CD4-positive, alpha-beta T cell treated with Interleukin-15 for 4 hours (primary cell): Measurements from ENCODE around the gene ATXN7.
A peak's percentile ranks its signal among the peaks of the same experiment; 100 is the strongest.

Experiments used
- DNase-seq: peaks from one replicate; pipeline ENCODE4 v3.0.0-alpha.2; 2020; ENCODE audit warnings: low spot score

The ATXN7 gene

DNA sequence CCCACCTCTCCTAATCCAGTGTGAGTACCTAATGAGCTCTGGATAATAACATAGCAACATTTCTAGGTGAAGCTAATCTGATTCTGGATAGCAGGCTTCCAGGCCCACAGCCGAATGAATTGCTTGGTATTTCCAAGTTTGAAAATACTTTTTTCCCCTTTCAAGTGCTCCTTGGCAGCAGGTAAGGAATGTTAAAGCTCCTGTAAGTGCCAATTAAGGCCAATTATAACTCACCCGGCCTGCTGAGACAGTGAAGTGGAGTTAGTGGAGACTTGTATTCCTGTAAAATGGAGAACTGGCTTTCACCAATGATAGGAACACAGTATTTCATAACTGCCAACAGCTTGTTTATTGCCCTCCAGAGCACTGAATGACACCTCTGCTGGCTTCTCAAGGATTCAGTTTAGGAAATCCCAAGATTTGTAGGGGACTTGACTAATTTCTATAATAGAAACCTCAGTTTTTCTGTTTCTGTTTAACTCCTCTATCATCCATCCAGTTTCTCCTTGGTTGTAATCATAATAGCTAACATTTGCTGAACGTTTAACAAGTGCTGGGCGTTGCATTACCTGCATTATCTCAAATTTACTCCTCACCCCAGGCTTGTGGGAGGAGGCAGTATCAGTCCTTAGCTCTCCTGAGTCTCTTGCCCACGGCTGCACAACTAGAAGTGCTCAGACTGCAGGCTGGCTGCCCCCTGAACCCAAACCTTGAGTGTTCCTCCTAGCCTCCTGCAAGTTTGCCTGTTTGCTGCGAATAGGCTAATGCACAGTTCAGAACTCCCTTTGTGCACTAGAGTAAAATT, 101.2 kb downstream of the ATXN7 start:
- no peak for DNase-seq

DNA sequence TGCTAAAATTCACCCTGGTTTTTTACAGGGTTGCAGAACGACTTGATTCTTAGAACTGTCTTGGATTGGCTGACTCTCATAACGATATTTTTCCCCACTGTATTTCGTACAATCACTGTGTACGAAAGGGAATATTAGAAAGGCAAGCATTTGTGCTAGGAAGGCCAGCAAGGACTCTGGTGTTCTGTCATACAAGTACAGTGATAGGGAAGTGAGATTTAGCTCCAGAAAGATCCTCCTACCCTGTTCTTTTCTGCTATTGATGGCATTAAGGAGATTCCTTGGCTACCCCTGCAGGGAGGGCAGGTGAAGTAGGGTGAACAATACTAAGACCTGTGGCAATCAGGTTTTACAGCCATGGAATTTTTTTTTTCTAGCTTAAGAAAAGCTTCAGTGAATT, 102.3 kb downstream of the ATXN7 start:
- DNase-seq: no peak

DNA sequence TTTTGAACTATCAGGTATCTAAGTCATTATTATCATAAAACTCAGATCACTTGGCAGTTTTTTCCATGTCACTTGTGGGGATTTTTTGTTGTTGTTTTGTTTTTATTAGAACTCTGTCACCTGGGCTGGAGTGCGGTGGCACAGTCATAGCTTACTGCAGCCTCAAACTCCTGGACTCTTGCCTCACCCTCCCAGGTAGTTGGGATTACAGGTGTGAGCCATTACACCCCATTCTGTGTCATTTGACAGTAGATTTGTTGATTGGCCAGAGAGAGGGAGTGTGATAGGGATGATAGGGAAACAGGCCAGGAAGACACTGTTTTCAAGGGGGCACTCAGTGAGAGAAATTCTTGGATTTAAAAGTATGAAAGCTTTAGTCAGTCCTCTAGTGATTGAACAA, 103.2 kb downstream of the ATXN7 start:
- no peak for DNase-seq

DNA sequence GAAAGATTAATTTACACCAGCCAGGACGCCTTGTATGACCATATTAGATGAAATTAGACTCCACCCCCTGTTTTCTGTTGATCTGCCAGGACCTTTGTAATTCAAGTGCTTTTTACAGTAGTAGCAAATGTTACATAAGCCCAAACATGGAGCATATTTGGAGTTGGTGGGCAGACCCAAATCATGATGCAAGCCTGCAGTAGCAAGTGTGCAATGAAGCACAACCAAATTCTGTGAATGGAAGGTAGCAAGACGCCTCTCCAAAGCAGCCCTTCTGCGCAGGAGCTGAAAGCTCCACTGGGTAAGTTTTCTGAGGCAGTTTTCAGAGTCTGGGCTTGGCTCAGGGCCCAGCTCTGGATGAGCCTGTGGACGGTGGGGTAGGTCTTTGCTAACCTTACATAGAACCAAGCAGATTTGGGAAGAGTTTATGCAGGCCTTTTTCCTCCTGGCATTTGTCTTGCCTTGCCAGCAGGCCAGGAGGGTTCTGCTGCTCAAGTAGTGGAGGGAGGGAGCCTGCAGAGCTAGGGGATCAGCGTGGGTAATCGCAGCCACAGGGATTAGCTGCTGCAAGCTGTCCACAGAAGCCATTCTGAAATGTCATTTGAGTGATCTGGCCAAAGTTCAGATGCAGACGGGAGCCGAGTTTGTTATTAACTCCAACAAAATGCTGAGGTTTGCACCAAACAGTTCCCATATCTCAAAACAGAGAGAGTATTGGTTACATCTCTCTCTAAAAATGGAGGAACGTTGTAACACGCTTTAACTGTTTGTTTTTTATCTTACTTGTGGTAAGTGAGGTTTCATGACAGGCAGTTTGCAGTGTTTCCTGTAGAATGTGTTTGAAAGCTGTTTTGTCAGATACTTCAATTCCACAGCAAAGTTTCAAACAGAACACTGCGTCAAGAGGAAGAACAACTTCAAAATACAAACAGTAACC, 104.3 kb downstream of the ATXN7 start:
- DNase-seq: peak; percentile 67

GRCh38 chr3:63968612-63969350, 105.1 kb downstream of the ATXN7 start:
- peak; percentile 26 for DNase-seq

DNA sequence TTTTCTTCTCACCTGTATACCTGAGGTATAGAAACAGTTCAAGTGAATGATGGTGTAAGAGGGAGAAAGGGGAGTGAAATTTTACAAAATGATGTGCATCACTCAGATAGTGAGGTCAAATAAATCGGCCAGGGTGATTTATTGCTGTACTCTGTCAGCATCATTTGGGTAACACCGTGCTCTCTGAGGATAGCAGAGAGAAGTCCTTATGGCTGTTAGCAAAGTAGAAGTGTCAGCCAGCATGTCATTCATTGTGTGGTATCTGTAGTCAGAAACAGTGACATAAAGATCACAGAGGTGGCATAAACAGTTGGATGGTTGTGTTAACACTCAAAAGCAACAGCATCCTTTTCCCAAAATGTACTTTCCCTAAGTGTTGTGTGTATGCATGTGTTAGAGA, 106.2 kb downstream of the ATXN7 start:
- no peak for DNase-seq

GRCh38 chr3:63970631-63971475, 107.2 kb downstream of the ATXN7 start:
- DNase-seq: no peak

- DNase-seq: no peak
Measured at GRCh38 chr3:63972196-63972595, 108.5 kb downstream of the ATXN7 start.

DNA sequence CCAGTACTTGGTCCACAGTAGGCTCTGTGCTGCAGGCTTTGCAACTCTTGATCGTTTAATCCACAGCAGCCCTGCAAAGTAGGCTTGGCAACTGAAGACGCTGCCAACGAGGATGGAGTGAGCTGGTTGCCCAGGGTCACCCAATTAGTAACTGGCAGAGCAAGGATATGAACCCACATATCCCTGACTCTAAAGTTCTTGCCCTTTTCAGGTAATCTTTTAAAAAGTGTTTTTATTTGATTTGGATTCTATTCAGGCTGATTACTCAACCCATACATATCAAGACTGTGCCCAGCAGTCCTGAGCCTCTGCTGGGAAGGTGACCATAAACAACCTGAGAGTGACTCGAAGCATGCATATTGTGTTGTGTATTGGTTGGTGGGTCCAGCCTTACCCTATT, 109.3 kb downstream of the ATXN7 start:
- DNase-seq: no peak

- DNase-seq: no peak
Measured at GRCh38 chr3:63973406-63973805, 109.7 kb downstream of the ATXN7 start.

DNA sequence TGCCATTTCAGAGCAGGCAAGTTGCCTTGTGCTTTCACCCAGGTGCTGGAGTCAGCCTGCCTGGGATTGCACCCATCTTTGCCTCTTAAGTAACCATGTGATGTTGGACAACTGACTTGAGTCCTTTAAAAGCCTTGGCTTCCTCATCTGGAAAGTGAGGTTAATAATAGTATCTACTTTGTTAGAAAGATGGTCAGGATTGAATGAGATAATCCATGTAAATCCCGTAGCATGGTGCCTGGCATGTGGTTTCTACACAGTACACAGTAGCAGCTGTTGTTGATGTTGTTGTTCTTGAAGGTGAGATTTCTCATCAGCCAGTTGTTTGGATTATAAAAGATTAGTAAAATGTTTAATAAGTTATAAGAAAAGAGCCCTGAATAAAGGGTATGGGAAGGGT, 110.8 kb downstream of the ATXN7 start:
- DNase-seq: no peak

- DNase-seq: no peak
Measured at GRCh38 chr3:63975723-63976122, 112.1 kb downstream of the ATXN7 start.

DNA sequence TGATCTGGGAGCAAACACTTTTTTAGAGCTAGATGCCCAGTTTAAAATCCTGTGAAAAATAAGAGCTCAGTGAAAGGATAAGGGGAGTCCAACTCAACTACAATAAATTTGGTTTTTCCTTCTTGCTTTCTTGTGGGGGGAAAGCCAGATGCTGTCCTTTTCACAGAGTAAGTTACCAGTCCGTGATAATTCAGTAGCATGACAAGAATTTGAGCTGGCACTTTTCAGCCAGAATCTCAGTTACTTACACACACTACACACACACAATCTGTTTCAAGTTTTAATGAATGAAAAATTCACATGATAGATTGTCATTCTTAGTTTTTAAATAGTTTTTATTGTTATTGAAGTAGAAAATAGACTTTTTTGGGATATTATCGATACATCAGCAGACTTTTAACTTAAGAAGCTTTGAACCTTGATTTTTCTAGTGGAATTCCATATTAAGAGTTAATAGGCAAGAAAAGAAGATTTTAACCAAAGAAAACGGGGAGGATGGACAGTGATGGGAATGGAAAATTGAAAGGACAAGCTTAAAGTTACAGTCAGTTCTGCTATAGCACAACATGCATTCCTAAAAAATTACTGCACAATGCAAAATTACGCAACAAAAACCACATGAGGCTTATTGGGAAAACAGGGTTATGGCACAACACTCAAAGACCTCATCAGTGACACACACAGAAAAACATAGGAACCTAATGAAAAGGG, 112.6 kb downstream of the ATXN7 start:
- DNase-seq: no peak

DNA sequence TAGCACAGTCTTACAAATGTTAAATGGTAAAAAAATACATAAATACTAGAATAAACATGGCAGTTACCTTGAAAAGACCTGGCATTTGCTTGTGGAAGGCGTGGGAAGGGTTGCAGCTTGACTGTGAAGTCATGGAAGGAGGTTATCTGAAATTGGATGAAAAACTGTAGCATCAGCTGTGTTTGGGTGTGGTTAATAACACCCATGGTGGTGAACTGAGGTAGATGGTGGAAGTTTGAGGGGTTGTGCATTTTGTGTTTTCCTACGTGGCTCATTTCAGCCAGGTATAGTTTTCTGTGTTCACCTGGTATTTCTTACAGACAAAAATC, 113.2 kb downstream of the ATXN7 start:
- no peak for DNase-seq

DNA sequence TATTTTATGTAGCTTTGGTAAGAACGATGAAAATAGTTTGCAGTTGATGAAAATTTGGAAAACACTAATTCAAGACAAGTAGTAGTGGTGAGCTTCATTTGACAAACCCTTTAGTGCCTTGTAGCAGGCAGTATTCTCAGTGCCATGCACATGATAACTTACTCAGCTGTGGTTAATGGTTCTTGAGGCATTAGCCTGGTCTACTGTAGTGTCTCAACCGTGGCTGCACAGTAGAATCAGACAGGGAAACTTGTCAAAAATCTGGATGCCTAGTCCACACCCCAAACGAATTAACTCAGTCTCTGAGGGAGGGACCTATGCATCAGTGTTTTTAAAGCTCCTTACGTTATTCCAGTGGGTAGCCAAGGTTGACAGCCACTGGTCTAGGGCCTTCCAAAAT, 114.2 kb downstream of the ATXN7 start:
- DNase-seq: no peak

DNA sequence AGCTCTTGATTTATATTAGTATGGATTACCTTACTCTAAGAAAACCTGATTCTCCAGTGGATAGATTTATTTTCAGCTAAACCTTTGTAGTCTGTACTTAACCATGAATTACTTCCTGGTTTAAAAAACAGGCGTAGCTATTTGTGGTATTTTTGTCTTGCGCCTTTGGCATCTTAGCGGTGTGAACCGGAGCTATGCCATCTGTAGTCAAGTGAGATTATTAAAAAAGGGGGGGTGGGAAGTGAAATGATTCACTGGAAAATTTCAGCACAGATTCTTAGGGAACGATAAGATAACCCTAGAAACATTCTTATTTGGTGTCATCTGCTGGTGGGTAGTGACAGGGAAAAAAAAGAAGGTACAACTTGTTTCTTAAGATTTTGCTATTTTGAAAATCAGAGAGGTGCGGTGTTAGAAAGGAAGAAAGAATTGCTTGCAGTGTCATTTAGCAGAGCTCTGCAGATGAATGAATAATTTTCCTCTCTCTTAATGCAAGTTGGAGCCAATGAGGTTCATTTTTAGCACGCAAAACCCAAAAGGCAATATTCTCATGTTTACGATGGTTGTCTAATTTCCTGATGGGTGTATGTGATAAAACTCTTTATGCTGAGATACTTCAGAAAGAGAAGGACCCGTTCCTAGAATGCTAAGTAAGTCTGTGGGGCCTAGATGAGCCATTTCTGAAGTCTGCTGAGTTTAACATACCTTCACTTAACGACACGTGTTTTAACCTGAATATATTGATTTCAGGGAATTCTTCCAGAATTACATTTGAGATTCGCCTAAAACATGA, 115.6 kb downstream of the ATXN7 start:
- DNase-seq: peak; percentile 68

GRCh38 chr3:63980019-63980418, 116.4 kb downstream of the ATXN7 start:
- no peak for DNase-seq

DNA sequence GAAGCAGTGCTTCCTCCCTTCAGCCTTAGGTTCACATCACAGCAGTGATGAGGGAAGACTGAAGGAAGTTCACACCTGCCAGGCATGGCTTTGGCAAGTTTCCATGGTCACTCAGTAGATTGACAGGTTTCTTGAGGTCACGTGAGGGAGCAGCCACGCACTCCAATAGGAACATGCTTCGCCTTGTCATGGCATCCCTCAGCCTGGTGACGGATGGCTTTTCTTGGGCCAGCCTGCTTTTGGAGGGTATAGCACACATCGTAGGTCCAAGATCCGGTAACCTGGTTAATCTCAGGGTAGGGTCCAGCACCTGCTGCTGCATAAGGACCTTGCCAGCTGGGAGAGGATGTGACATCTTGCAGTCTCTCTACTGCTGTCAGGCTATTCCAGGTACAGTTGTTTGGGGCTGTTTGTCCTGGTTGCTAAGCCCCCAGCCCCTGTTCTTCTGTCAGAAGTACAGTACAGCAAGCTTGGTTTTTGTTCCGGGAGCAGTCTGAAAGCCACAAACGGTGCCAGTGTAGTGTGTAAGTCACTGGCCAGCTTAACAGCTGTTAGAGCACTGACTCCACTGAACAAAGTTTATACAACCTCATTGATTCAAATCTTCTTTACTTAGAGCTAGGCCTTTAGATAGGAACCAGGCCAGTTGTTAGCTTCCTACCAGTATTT, 117.3 kb downstream of the ATXN7 start:
- peak; percentile 31 for DNase-seq

GRCh38 chr3:63981980-63982379, 118.3 kb downstream of the ATXN7 start:
- DNase-seq: no peak

- DNase-seq: no peak
Measured at GRCh38 chr3:63984391-63984790, 120.7 kb downstream of the ATXN7 start.
